SJSA1 (cell line): ENCODE measurements around the gene KCTD19. TPM values are rescaled to one million over a fixed set of nuclear protein-coding genes. Genes with fewer than 3 reads are reported as not detected.

Experiments used
- DNase-seq, 2 experiments: peaks; one replicate each; pipeline ENCODE4 v3.0.0-alpha.2; 2015 to 2020; ENCODE audit warnings: low spot score in 2 of 2, low read depth in 1 of 2
- H3K27ac ChIP-seq: fragments of 250-450 bp; sonication (Bioruptor Pico); 2 replicates; pipeline ENCODE4 v1.5.1; 2020; ENCODE audit warnings: mild to moderate bottlenecking, moderate library complexity
- H3K27me3 ChIP-seq: fragments of 250-450 bp; sonication (Bioruptor Pico); replicated peaks from 2 replicates; pipeline ENCODE4 v1.5.1; 2020; ENCODE audit warnings: mild to moderate bottlenecking, moderate library complexity
- H3K36me3 ChIP-seq: fragments of 250-450 bp; sonication (Bioruptor Pico); 2 replicates; pipeline ENCODE4 v1.5.1; 2020; ENCODE audit warnings: mild to moderate bottlenecking
- H3K4me1 ChIP-seq: fragments of 250-450 bp; sonication (Bioruptor Pico); replicated peaks from 2 replicates; pipeline ENCODE4 v1.6.1; 2021; ENCODE audit warnings: mild to moderate bottlenecking
- H3K4me3 ChIP-seq: fragments of 250-450 bp; sonication (Bioruptor Pico); 2 replicates; pipeline ENCODE4 v1.5.1; 2020; ENCODE audit warnings: mild to moderate bottlenecking
- H3K9me3 ChIP-seq: fragments of 250-450 bp; sonication (Bioruptor Pico); replicated peaks from 2 replicates; pipeline ENCODE4 v1.5.1; 2020; ENCODE audit warnings: mild to moderate bottlenecking
- total RNA-seq: library from RNA; depleted of rRNA; stranded (reverse); fragments of >200 nt; shearing (Covaris generic); gene quantifications from 2 replicates; pipeline ENCODE4 v1.2.3, GENCODE V29; 2014

Gene KCTD19
- total RNA-seq, 1 experiment from 2014 or later: 0.03 TPM

- H3K36me3 ChIP-seq: no peaks in the 10 kb centered on the region
- H3K4me1 ChIP-seq: no peaks in the 10 kb centered on the region
- H3K4me3 ChIP-seq: no peak overlapping the region
- no peak overlapping the region for H3K27ac ChIP-seq
- no peaks in the 10 kb centered on the region for H3K27me3 ChIP-seq
- DNase-seq: no peak
- no peaks in the 10 kb centered on the region for H3K9me3 ChIP-seq
Observed at GRCh38 chr16:67255553-67256221, 70.9 kb downstream of the KCTD19 start.

- Histone ChIP-seq H3K4me1 (peaks cover under 1% of the 10 kb centered on the region; the same call in 1 of the 2 replicates), H3K4me3 (no peak overlapping the region), H3K27me3 (no peaks in the 10 kb centered on the region), H3K9me3 (no peaks in the 10 kb centered on the region), H3K27ac (no peak overlapping the region), H3K36me3 (no peaks in the 10 kb centered on the region)
- DNase-seq: no peak
Observed at GRCh38 chr16:67254801-67255552, 71.6 kb downstream of the KCTD19 start.

- no peak for DNase-seq
- Histone ChIP-seq H3K27me3 (no peaks in the 10 kb centered on the region), H3K36me3 (no peaks in the 10 kb centered on the region), H3K4me3 (no peak overlapping the region), H3K9me3 (no peaks in the 10 kb centered on the region), H3K4me1 (peaks cover 22% of the 10 kb centered on the region), H3K27ac (no peak overlapping the region)
Observed at GRCh38 chr16:67252609-67253497, 73.7 kb downstream of the KCTD19 start.

GRCh38 chr16:67250045-67250327 is 76.6 kb downstream of the KCTD19 start:
- Histone ChIP-seq H3K4me1 (peaks cover 46% of the 10 kb centered on the region), H3K27ac (no peak overlapping the region), H3K9me3 (no peaks in the 10 kb centered on the region), H3K4me3 (no peak overlapping the region), H3K27me3 (no peaks in the 10 kb centered on the region), H3K36me3 (no peaks in the 10 kb centered on the region)
- DNase-seq: no peak

GRCh38 chr16:67249178-67250044 is 77.1 kb downstream of the KCTD19 start:
- Histone ChIP-seq H3K27ac (peak overlapping the region; percentile 40; the same call in 1 of the 2 replicates), H3K36me3 (no peaks in the 10 kb centered on the region), H3K4me1 (peaks cover 52% of the 10 kb centered on the region), H3K27me3 (no peaks in the 10 kb centered on the region), H3K9me3 (no peaks in the 10 kb centered on the region), H3K4me3 (peak overlapping the region; percentile 50)
- no peak for DNase-seq

GRCh38 chr16:67248401-67249177 is 78.0 kb downstream of the KCTD19 start, which contains the start of gene SLC9A5:
TSS of gene SLC9A5 (plus strand) at chr16:67248979. CDS start at chr16:67249015, 36 bp downstream.
- peaks cover 60% of the 10 kb centered on the region for H3K4me1 ChIP-seq
- H3K9me3 ChIP-seq: no peaks in the 10 kb centered on the region
- peak in 1 of 2 experiments; percentile 53 for DNase-seq
- no peaks in the 10 kb centered on the region for H3K36me3 ChIP-seq
- no peaks in the 10 kb centered on the region for H3K27me3 ChIP-seq
- H3K4me3 ChIP-seq: peak within 1 kb of the TSS; percentile 50
- peak within 1 kb of the TSS; percentile 40 for H3K27ac ChIP-seq

GRCh38 chr16:67248073-67248400 is 78.5 kb downstream of the KCTD19 start:
- H3K27me3 ChIP-seq: no peaks in the 10 kb centered on the region
- peak in 1 of 2 experiments; percentile 41 for DNase-seq
- H3K4me3 ChIP-seq: peak overlapping the region; percentile 50
- no peak overlapping the region for H3K27ac ChIP-seq
- no peaks in the 10 kb centered on the region for H3K9me3 ChIP-seq
- H3K36me3 ChIP-seq: no peaks in the 10 kb centered on the region
- peaks cover 63% of the 10 kb centered on the region for H3K4me1 ChIP-seq

- Histone ChIP-seq H3K4me3 (peak within 1 kb of the TSS; percentile 50), H3K36me3 (no peaks in the 10 kb centered on the region), H3K27ac (peak within 1 kb of the TSS; percentile 40), H3K27me3 (no peaks in the 10 kb centered on the region), H3K4me1 (peaks cover 63% of the 10 kb centered on the region), H3K9me3 (no peaks in the 10 kb centered on the region)
- DNase-seq: peak; percentile 89 to 98
Observed at GRCh38 chr16:67247192-67248072, 79.1 kb downstream of the KCTD19 start, which contains the start of gene FHOD1. TSS of gene FHOD1 (minus strand) at chr16:67247481. CDS start at chr16:67247410, 71 bp downstream.

GRCh38 chr16:67246756-67247191 is 79.8 kb downstream of the KCTD19 start:
- no peaks in the 10 kb centered on the region for H3K27me3 ChIP-seq
- H3K27ac ChIP-seq: no peak overlapping the region
- peaks cover 2% of the 10 kb centered on the region; the same call in 1 of the 2 replicates for H3K36me3 ChIP-seq
- peak overlapping the region; percentile 50 for H3K4me3 ChIP-seq
- peaks cover 70% of the 10 kb centered on the region for H3K4me1 ChIP-seq
- H3K9me3 ChIP-seq: no peaks in the 10 kb centered on the region
- no peak for DNase-seq

- DNase-seq: peak; percentile 82 to 87
- H3K27ac ChIP-seq: peak overlapping the region; percentile 45
- peak overlapping the region; percentile 50 for H3K4me3 ChIP-seq
- H3K4me1 ChIP-seq: peaks cover 75% of the 10 kb centered on the region
- H3K36me3 ChIP-seq: peaks cover 6% of the 10 kb centered on the region; the same call in 1 of the 2 replicates
- H3K9me3 ChIP-seq: no peaks in the 10 kb centered on the region
- no peaks in the 10 kb centered on the region for H3K27me3 ChIP-seq
Observed at GRCh38 chr16:67246081-67246755, 80.3 kb downstream of the KCTD19 start.

GRCh38 chr16:67245674-67246080 is 80.9 kb downstream of the KCTD19 start:
- H3K36me3 ChIP-seq: peaks cover 6% of the 10 kb centered on the region; the same call in 1 of the 2 replicates
- H3K27me3 ChIP-seq: no peaks in the 10 kb centered on the region
- DNase-seq: no peak
- peak overlapping the region; percentile 45 for H3K27ac ChIP-seq
- H3K4me3 ChIP-seq: peak overlapping the region; percentile 50
- H3K4me1 ChIP-seq: peaks cover 81% of the 10 kb centered on the region
- H3K9me3 ChIP-seq: no peaks in the 10 kb centered on the region
